WTC11 (cell line): ENCODE data around the gene NUB1. TPM values are rescaled to one million over a fixed set of nuclear protein-coding genes. Genes with fewer than 3 reads are reported as not detected.
A peak's percentile ranks its signal among the peaks of the same experiment; 100 is the strongest.

Experiments used
- ATAC-seq: fragments of 200-7000 bp; cut with Tn5 transposase; 2 replicates; pipeline ENCODE4 v1.10.0; 2021; ENCODE audit warnings: mild to moderate bottlenecking, moderate library complexity
- CTCF ChIA-PET: fragments of 300-600 bp; sonication (Branson Sonifier 250); formaldehyde crosslinking; loops from one replicate; lab custom pipeline; 2021; ENCODE audit warnings: antibody characterized with exemption; lab: Charles Lee
- POLR2A ChIA-PET: fragments of 350-600 bp; sonication (Branson Sonifier 250); formaldehyde crosslinking; loops from one replicate; lab custom pipeline; 2021; ENCODE audit warnings: antibody characterized with exemption; lab: Charles Lee
- DNase-seq: peaks from one replicate; pipeline ENCODE4 v3.0.0; 2021; ENCODE audit warnings: low spot score
- H3K27ac Mint-ChIP-seq: 2 replicates; pipeline ENCODE4 v1.8.0; 2021; ENCODE audit warnings: mixed read lengths
- H3K27me3 Mint-ChIP-seq: 2 replicates; pipeline ENCODE4 v1.8.0; 2021; ENCODE audit warnings: low read depth, mild to moderate bottlenecking, moderate library complexity, mixed read lengths
- H3K36me3 Mint-ChIP-seq: 2 replicates; pipeline ENCODE4 v1.8.0; 2021; ENCODE audit warnings: mixed read lengths
- H3K4me1 Mint-ChIP-seq: 2 replicates; pipeline ENCODE4 v1.8.0; 2022; ENCODE audit warnings: mixed read lengths
- H3K4me3 Mint-ChIP-seq: 2 replicates; pipeline ENCODE4 v1.8.0; 2021; ENCODE audit warnings: mild to moderate bottlenecking, moderate library complexity, mixed read lengths
- H3K9me3 Mint-ChIP-seq: 2 replicates; pipeline ENCODE4 v1.8.0; 2021; ENCODE audit warnings: mixed read lengths
- AFF4 ChIP-seq: sonication (generic); formaldehyde crosslinking; IDR thresholded peaks from 2 replicates; pipeline ENCODE4 v1.8.1; 2023; ENCODE audit warnings: mild to moderate bottlenecking, missing genetic modification reagents, borderline replicate concordance
- AR ChIP-seq: fragments of 250-450 bp; sonication (Bioruptor Pico); IDR thresholded peaks from 2 replicates; pipeline ENCODE4 v1.9.0; 2021; ENCODE audit warnings: mild to moderate bottlenecking
- ATF1 ChIP-seq: sonication (generic); formaldehyde crosslinking; IDR thresholded peaks from 2 replicates; pipeline ENCODE4 v1.8.1; 2023; ENCODE audit warnings: mild to moderate bottlenecking, moderate library complexity, missing genetic modification reagents
- CTCF ChIP-seq: fragments of 200-600 bp; IDR thresholded peaks from 2 replicates; pipeline ENCODE4 v1.8.0; 2022; ENCODE audit warnings: antibody characterized with exemption
- E2F4 ChIP-seq: sonication (generic); formaldehyde crosslinking; IDR thresholded peaks from 2 replicates; pipeline ENCODE4 v1.8.1; 2022; ENCODE audit warnings: low read depth, mild to moderate bottlenecking, moderate library complexity, missing genetic modification reagents, borderline replicate concordance
- EMX1 ChIP-seq: fragments of 250-450 bp; sonication (Bioruptor Pico); IDR thresholded peaks from 2 replicates; pipeline ENCODE4 v1.8.0; 2021; ENCODE audit warnings: mild to moderate bottlenecking
- FOXK1 ChIP-seq: sonication (generic); formaldehyde crosslinking; IDR thresholded peaks from 2 replicates; pipeline ENCODE4 v1.8.0; 2022; ENCODE audit warnings: mild to moderate bottlenecking, moderate library complexity, missing genetic modification reagents
- NFYB ChIP-seq: sonication (generic); formaldehyde crosslinking; conservative IDR thresholded peaks from 2 replicates; pipeline ENCODE4 v1.8.0; 2022; ENCODE audit warnings: low read depth, missing genetic modification reagents
- OVOL2 ChIP-seq: fragments of 250-450 bp; sonication (Bioruptor Pico); IDR thresholded peaks from 2 replicates; pipeline ENCODE4 v1.9.0; 2021; ENCODE audit warnings: mild to moderate bottlenecking, borderline replicate concordance
- SP1 ChIP-seq: sonication (generic); formaldehyde crosslinking; conservative IDR thresholded peaks from 2 replicates; pipeline ENCODE4 v1.8.1; 2022; ENCODE audit warnings: missing genetic modification reagents
- ZNF138 ChIP-seq: sonication (generic); formaldehyde crosslinking; conservative IDR thresholded peaks from 2 replicates; pipeline ENCODE4 v1.8.1; 2022; ENCODE audit warnings: mild to moderate bottlenecking, moderate library complexity, missing genetic modification reagents
- ZNF317 ChIP-seq: sonication (generic); formaldehyde crosslinking; IDR thresholded peaks from 2 replicates; pipeline ENCODE4 v1.8.1; 2023; ENCODE audit warnings: low read depth, mild to moderate bottlenecking, moderate library complexity, missing genetic modification reagents, borderline replicate concordance
- ZNF671 ChIP-seq: fragments of 250-450 bp; sonication (Bioruptor Pico); IDR thresholded peaks from 2 replicates; pipeline ENCODE4 v1.8.0; 2021; ENCODE audit warnings: mild to moderate bottlenecking
- total RNA-seq: library from RNA; stranded (reverse); gene quantifications from 3 replicates; pipeline ENCODE4 v1.2.3, GENCODE V29; 2021

The NUB1 gene
- total RNA-seq, 1 experiment from 2014 or later = 38.3 TPM

- POLR2A ChIA-PET = no interaction called here
These were observed 9.4 kb downstream of the NUB1 start for GRCh38 chr7:151351027-151351426.

GRCh38 chr7:151351967-151352366 is 10.4 kb downstream of the NUB1 start:
- H3K9me3 Mint-ChIP-seq = no peaks in the 10 kb centered on the region
- H3K27ac Mint-ChIP-seq = no peak overlapping the region
- no peak for ATAC-seq
- H3K27me3 Mint-ChIP-seq = no peaks in the 10 kb centered on the region
- no peak for DNase-seq
- H3K4me3 Mint-ChIP-seq = no peak overlapping the region
- H3K4me1 Mint-ChIP-seq = no peaks in the 10 kb centered on the region
- TF ChIP-seq ZNF671 (CRISPR knock-in tag) (no peak), E2F4 (CRISPR knock-in tag) (no peak), ZNF317 (no peak), NFYB (CRISPR knock-in tag) (no peak), OVOL2 (CRISPR knock-in tag) (no peak), FOXK1 (CRISPR knock-in tag) (no peak), EMX1 (CRISPR knock-in tag) (no peak)
- ChIA-PET POLR2A (interaction anchor here (0.7 kb wide), 1 partner anchor 37 kb away, joined by 3 read pairs; no protein-coding TSS in a partner anchor), CTCF (interaction anchor here (0.8 to 5.8 kb wide), 15 partner anchors 8 to 137 kb away, joined by 3 to 71 read pairs (median 6); partner anchors contain the start of genes ABCF2, CRYGN and NUB1)
- peaks cover 49% of the 10 kb centered on the region for H3K36me3 Mint-ChIP-seq

More at GRCh38 chr7:151351027-151351426, 9.4 kb downstream of the NUB1 start:
- ATAC-seq (peak; percentile 96), DNase-seq (peak; percentile 75)
- H3K27ac Mint-ChIP-seq = no peak overlapping the region
- no peaks in the 10 kb centered on the region for H3K4me1 Mint-ChIP-seq
- peaks cover 47% of the 10 kb centered on the region for H3K36me3 Mint-ChIP-seq
- no peak for TF ChIP-seq AFF4 (CRISPR knock-in tag)
- TF ChIP-seq CTCF = peak; percentile 53
- no peak for TF ChIP-seq AR (CRISPR knock-in tag)
- no peak for TF ChIP-seq ZNF138
- no peak for TF ChIP-seq SP1 (CRISPR knock-in tag)
- TF ChIP-seq ATF1 (CRISPR knock-in tag) = no peak
- H3K4me3 Mint-ChIP-seq = no peak overlapping the region
- H3K9me3 Mint-ChIP-seq = no peaks in the 10 kb centered on the region
- CTCF ChIA-PET = interaction anchor here (0.6 to 5.8 kb wide), 26 partner anchors 9 to 411 kb away, joined by 3 to 71 read pairs (median 4); partner anchors contain the start of genes ABCF2, CRYGN and NUB1
- no peaks in the 10 kb centered on the region for H3K27me3 Mint-ChIP-seq
